Astrocyte (in vitro differentiated cells and primary cell): Measurements from ENCODE around the gene EN2.

Experiments
- EZH2 ChIP-seq: IDR thresholded peaks from 2 replicates; pipeline ENCODE4 v1.6.1; 2012; ENCODE audit warnings: mild to moderate bottlenecking, low read length, inconsistent platforms; ENCODE audit not compliant: insufficient read depth
- TF ChIP-seq, protein P1 (sequence below): IDR thresholded peaks from 2 replicates; pipeline ENCODE4 v1.5.1; 2011; ENCODE audit warnings: low read depth, mild to moderate bottlenecking, inconsistent platforms, low read length, moderate library complexity; ENCODE audit not compliant: insufficient read depth

DNA sequence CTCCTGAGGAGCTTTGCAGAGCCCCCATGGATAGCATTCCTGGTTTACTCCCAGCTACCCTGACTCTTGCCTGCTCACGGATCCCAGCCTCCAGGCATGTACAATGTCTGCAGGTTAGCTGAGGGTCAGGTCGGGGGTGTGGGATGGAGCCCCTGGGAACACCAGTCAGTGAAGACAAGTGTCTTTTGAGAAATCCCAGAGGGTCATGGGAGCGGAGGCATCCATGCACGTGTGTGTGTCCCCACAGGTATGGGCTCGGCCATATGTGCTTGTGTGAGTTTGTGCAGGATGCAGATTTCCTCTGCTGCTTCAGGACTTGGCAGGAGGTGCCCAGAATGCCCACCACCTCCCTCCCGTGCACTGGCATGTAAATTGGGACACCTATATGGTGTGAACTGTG is 28.3 kb upstream of the EN2 start:
- TF ChIP-seq, protein P1, sequence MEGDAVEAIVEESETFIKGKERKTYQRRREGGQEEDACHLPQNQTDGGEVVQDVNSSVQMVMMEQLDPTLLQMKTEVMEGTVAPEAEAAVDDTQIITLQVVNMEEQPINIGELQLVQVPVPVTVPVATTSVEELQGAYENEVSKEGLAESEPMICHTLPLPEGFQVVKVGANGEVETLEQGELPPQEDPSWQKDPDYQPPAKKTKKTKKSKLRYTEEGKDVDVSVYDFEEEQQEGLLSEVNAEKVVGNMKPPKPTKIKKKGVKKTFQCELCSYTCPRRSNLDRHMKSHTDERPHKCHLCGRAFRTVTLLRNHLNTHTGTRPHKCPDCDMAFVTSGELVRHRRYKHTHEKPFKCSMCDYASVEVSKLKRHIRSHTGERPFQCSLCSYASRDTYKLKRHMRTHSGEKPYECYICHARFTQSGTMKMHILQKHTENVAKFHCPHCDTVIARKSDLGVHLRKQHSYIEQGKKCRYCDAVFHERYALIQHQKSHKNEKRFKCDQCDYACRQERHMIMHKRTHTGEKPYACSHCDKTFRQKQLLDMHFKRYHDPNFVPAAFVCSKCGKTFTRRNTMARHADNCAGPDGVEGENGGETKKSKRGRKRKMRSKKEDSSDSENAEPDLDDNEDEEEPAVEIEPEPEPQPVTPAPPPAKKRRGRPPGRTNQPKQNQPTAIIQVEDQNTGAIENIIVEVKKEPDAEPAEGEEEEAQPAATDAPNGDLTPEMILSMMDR, result no peak
- TF ChIP-seq EZH2, result no peak
